Naive thymus-derived CD8-positive, alpha-beta T cell (primary cell): ENCODE measurements around the gene CAMK4. TPM values are rescaled to one million over a fixed set of nuclear protein-coding genes. Genes with fewer than 3 reads are reported as not detected.
"Not testable (repeated sequence)": the region's sequence is repeated elsewhere in the genome, so short reads cannot be mapped to it uniquely, and the experiment has no call there.

Experiments used
- ATAC-seq, 2 donors: fragments of 150-1000 bp; cut with Tn5 transposase in 1 of 2; sonication (Bioruptor Pico), chemical (Tn5 transposase) in 1 of 2; 1 replicate in 1 of 2; 2 replicates in 1 of 2; pipeline ENCODE4 v1.10.0; 2021; ENCODE audit warnings: mild to moderate bottlenecking in 2 of 2, moderate library complexity in 2 of 2
- POLR2A ChIA-PET: fragments of 350-600 bp; sonication (Branson Sonifier 250); formaldehyde crosslinking; loops from one replicate; lab custom pipeline; 2021; ENCODE audit warnings: antibody characterized with exemption; lab: Charles Lee
- DNase-seq, 10 donors: peaks; one replicate each; pipeline versions ENCODE4 v3.0.0 to v3.0.0-alpha.2; 2020 to 2022
- H3K27ac Mint-ChIP-seq, 10 donors: one replicate each; pipeline ENCODE4 v1.8.0; 2020 to 2022; ENCODE audit warnings: mild to moderate bottlenecking in 10 of 10, mixed read lengths in 10 of 10, moderate library complexity in 4 of 10, inconsistent platforms in 1 of 10
- H3K27me3 Mint-ChIP-seq, 5 donors: one replicate each; pipeline ENCODE4 v1.8.0; 2021 to 2022; ENCODE audit warnings: mixed read lengths in 5 of 5
- H3K36me3 Mint-ChIP-seq, 3 donors: one replicate each; pipeline ENCODE4 v1.8.0; 2020 to 2022; ENCODE audit warnings: mixed read lengths in 3 of 3, mild to moderate bottlenecking in 2 of 3, inconsistent platforms in 1 of 3
- H3K4me1 Mint-ChIP-seq, 4 donors: one replicate each; pipeline ENCODE4 v1.8.0; 2021 to 2022; ENCODE audit warnings: mixed read lengths in 4 of 4
- H3K4me3 Mint-ChIP-seq, 10 donors: one replicate each; pipeline ENCODE4 v1.8.0; 2020 to 2022; ENCODE audit warnings: mild to moderate bottlenecking in 10 of 10, mixed read lengths in 10 of 10, moderate library complexity in 6 of 10, inconsistent platforms in 1 of 10
- H3K9me3 Mint-ChIP-seq, 9 donors: one replicate each; pipeline ENCODE4 v1.8.0; 2020 to 2022; ENCODE audit warnings: mixed read lengths in 9 of 9, mild to moderate bottlenecking in 3 of 9, inconsistent platforms in 1 of 9, moderate library complexity in 1 of 9
- polyA plus RNA-seq, 3 donors: library from polyadenylated mRNA; unstranded; fragments of 300-500 nt; fragmentation: Illumina TruSeq; gene quantifications; one replicate each; pipeline ENCODE4 v1.2.3, GENCODE V29; 2021
- total RNA-seq, 8 experiments: library from RNA in 2 of 8; stranded (reverse) in 2 of 8; gene quantifications; one replicate each; pipeline ENCODE4 v1.2.3 and lab custom pipeline; 2021 to 2026

CAMK4 gene
- total and polyA plus RNA-seq, 5 experiments from 2014 or later = 93.3 to 307 (median 134) TPM

DNA sequence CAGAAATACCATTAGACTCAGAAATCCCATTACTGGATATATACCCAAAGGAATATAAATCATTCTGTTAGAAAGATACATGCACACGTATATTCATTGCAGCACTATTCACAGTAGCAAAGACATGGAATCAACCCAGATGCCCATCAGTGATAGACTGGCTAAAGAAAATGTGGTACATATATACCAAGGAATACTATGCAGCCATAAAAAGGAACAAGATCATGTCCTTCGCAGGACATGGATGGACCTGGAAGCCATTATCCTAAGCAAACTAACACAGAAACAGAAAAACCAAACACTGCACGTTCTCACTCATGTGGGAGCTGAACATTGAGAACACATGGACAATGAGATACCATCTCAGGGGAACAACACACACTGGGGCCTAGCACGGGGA is 33.4 kb downstream of the CAMK4 start:
- H3K9me3 Mint-ChIP-seq, ATAC-seq, H3K27me3 Mint-ChIP-seq, DNase-seq: not testable (repeated sequence)
- H3K27ac Mint-ChIP-seq = peak overlapping the region in 6 of 10 donors; percentile 47 to 77 (median 56)
- peaks cover 4 to 15% (median 15%) of the 10 kb centered on the region in 3 donors for H3K36me3 Mint-ChIP-seq
- POLR2A ChIA-PET = interaction anchor here (1.0 kb wide), 1 partner anchor 12 kb away, joined by 4 read pairs; no protein-coding TSS in a partner anchor
- H3K4me1 Mint-ChIP-seq = peaks cover 25 to 60% (median 52%) of the 10 kb centered on the region in 4 donors
- peak overlapping the region in 2 of 10 donors; percentile 19 to 26 for H3K4me3 Mint-ChIP-seq

DNA sequence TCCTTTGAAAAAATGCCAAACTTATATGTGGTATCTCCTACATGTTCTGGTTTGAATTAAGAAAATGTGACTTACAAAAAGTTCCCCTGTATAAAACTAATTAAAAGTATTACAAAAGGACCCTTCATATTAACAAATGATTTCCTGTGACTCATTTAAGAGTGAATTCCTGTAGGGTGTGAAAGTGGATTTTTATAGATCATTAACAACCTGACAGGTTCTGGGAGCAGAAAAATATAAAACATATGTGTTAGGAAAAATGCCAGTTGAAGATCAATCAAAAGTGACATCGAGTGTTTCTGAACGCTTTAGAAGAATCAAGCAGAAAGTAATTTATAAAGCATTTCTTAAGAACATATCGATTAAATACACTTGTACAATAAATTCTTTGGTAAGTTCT is 35.5 kb downstream of the CAMK4 start:
- peaks cover 12 to 28% (median 25%) of the 10 kb centered on the region in 3 donors for H3K36me3 Mint-ChIP-seq

DNA sequence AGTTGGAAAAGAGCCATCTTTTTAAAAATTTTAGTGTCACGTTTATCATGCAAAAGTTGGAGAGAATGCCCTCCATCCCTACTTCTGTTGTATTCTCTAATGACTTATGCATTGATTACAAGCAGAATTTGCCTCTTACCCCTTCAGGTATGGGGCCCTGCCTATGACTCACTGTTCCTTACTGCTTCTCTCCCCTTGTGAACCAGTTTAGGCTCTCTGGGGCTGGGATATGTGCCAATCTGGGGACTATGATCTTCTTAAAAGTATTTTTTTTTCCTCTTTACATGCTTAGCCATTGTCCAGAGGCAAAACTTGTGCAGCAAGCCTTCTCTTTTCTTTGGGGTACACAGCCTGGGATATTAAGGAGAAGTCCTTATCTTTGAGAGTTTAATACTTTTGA is 37.4 kb downstream of the CAMK4 start:
- H3K27me3 Mint-ChIP-seq = no peaks in the 10 kb centered on the region
- no peak overlapping the region for H3K4me3 Mint-ChIP-seq
- no peak for DNase-seq

More for the DNA sequence above, 35.5 kb downstream of the CAMK4 start:
- POLR2A ChIA-PET = no interaction called here
- Mint-ChIP-seq H3K9me3 (peaks cover 0 to 5% (median 0%) of the 10 kb centered on the region in 9 donors), H3K27ac (no peak overlapping the region), H3K4me1 (peaks cover 28 to 63% (median 45%) of the 10 kb centered on the region in 4 donors), H3K4me3 (no peak overlapping the region), H3K27me3 (no peaks in the 10 kb centered on the region)
- DNase-seq = no peak
- no peak for ATAC-seq

DNA sequence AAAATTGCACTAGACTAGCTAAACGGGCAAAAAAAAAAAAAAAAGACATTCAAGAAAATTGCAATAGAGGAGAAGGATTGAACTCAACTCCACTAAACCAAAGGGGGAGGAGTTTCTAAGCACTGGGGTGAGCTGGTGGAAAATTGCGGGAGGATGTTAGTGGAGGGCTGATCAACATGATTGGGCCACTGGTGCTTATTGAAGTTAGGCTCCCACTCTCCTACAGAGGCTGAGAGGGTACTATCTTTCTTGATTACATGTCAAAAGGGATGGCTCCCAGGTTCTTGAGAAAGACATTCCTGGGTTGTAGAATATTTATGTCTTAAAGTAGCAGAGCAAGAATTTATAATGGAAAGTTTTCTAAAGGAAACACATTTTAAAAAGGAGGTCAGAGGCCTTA is 38.0 kb downstream of the CAMK4 start:
- H3K27ac Mint-ChIP-seq = no peak overlapping the region
- no peak overlapping the region for H3K4me3 Mint-ChIP-seq
- ATAC-seq (peak; percentile 32 to 59), DNase-seq (peak in 1 of 10 donors; percentile 21)
- peaks cover 21 to 29% (median 29%) of the 10 kb centered on the region in 3 donors for H3K36me3 Mint-ChIP-seq
- peaks cover 16 to 62% (median 39%) of the 10 kb centered on the region in 4 donors for H3K4me1 Mint-ChIP-seq
- H3K9me3 Mint-ChIP-seq = peaks cover 0 to 5% (median 0%) of the 10 kb centered on the region in 9 donors
- POLR2A ChIA-PET = no interaction called here
- no peaks in the 10 kb centered on the region for H3K27me3 Mint-ChIP-seq

More for the DNA sequence above, 37.4 kb downstream of the CAMK4 start:
- H3K27ac Mint-ChIP-seq = no peak overlapping the region
- ATAC-seq = no peak
- POLR2A ChIA-PET = no interaction called here
- peaks cover 25 to 32% (median 31%) of the 10 kb centered on the region in 3 donors for H3K36me3 Mint-ChIP-seq
- peaks cover 16 to 63% (median 39%) of the 10 kb centered on the region in 4 donors for H3K4me1 Mint-ChIP-seq
- peaks cover 0 to 6% (median 0%) of the 10 kb centered on the region in 9 donors for H3K9me3 Mint-ChIP-seq

DNA sequence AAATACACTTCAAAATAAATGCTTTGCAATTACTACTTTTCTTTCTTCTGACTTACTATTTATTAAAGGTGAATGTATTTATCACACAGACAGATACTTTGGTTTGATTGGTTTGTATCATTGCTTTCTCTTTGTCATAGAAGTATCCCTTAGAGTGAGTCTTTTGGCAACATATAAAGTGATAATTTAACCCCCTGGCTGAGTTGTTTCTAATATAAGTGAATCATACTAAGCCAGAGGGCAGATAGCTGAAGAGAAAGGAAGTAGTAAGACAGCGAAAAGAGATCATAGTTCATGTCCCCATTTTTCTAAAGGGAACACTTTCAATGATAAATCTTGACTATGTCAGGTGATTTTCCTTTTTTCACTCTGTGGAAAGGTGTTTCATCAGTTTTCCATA is 38.6 kb downstream of the CAMK4 start:
- Mint-ChIP-seq H3K36me3 (peaks cover 21 to 29% (median 26%) of the 10 kb centered on the region in 3 donors), H3K27ac (peak overlapping the region in 5 of 10 donors; percentile 14 to 77 (median 60)), H3K9me3 (peaks cover 0 to 5% (median 0%) of the 10 kb centered on the region in 9 donors), H3K27me3 (no peaks in the 10 kb centered on the region), H3K4me3 (peak overlapping the region in 2 of 10 donors; percentile 17 to 27), H3K4me1 (peaks cover 16 to 60% (median 40%) of the 10 kb centered on the region in 4 donors)
- POLR2A ChIA-PET = interaction anchor here (1.0 kb wide), 1 partner anchor 35 kb away, joined by 3 read pairs; no protein-coding TSS in a partner anchor
- DNase-seq (no peak), ATAC-seq (no peak)

DNA sequence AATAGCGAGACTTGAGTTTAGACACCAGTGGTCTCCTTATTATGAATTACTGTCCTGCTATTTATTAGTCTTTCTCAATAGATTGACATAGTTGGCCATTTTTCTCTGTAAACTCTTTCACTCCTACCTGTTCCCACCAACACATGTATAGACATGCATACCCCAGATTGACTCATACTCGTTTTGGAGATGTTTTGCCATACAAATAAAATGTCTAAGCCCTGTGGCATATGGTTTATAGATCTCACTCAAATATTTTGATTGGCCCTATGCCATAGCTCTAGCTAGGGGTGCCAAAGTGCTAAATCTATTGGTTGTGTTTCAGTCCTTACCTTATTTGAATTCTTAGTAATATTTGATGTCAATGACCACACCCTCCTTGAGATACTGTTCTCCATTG is 42.3 kb downstream of the CAMK4 start:
- ATAC-seq (no peak), DNase-seq (no peak)
- Mint-ChIP-seq H3K9me3 (peaks cover 0 to 13% (median 4%) of the 10 kb centered on the region in 9 donors), H3K27me3 (no peaks in the 10 kb centered on the region), H3K36me3 (peaks cover 36 to 51% (median 49%) of the 10 kb centered on the region in 3 donors), H3K4me3 (no peak overlapping the region), H3K4me1 (peaks cover 39 to 80% (median 57%) of the 10 kb centered on the region in 4 donors), H3K27ac (peak overlapping the region in 3 of 10 donors; percentile 32 to 84 (median 74))
- POLR2A ChIA-PET = interaction anchor here (1.1 to 1.5 kb wide), 2 partner anchors 13 to 42 kb away, joined by 3 to 4 read pairs; no protein-coding TSS in a partner anchor

DNA sequence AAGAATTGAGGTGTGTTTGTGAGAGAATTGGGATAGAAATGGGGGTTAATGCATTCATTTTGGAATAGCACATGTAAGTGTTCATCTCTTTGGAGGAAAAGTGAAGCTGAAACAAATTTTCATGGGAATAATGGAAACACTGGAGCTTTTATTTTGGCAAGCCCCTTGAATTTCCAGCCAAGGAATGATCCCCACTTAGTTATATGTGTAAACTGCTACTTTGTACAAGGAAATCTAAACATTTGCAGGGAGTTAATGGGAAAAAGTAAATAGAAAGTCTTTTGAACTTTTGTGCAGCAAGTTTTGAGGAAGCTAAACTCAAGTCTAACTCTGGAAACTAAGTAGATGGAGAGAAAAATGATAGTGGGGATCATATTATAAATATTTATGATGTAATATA is 44.1 kb downstream of the CAMK4 start:
- Mint-ChIP-seq H3K4me3 (peak overlapping the region in 1 of 10 donors; percentile 18), H3K27me3 (no peaks in the 10 kb centered on the region), H3K36me3 (peaks cover 36 to 52% (median 50%) of the 10 kb centered on the region in 3 donors), H3K4me1 (peaks cover 44 to 85% (median 64%) of the 10 kb centered on the region in 4 donors), H3K9me3 (peaks cover 0 to 13% (median 4%) of the 10 kb centered on the region in 9 donors), H3K27ac (peak overlapping the region in 5 of 10 donors; percentile 12 to 63 (median 43))
- POLR2A ChIA-PET = no interaction called here
- DNase-seq (no peak), ATAC-seq (no peak)

DNA sequence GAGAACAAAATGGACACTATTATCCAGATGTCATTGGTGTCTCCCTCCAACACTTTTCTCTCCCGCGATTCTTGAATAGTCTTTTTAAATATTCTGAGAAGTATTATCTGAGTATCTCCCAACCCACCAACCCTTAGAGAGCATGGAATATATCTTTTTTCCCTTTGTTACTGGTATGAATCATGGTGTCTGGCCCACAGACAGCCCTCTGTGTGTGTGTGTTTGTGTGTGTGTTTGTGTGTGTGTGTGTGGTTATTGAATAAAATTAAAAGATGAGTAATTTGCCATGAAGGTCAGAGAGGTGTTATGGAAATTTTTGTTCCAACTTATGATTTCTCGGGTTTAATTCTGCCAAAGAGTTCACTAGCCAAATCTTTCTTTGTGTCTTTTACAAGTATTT is 47.7 kb downstream of the CAMK4 start:
- Mint-ChIP-seq H3K27ac (peak overlapping the region in 8 of 10 donors; percentile 3 to 76 (median 45)), H3K4me1 (peaks cover 36 to 74% (median 73%) of the 10 kb centered on the region in 4 donors), H3K27me3 (no peaks in the 10 kb centered on the region), H3K9me3 (peaks cover 0 to 13% (median 3%) of the 10 kb centered on the region in 9 donors), H3K36me3 (peaks cover 15 to 36% (median 34%) of the 10 kb centered on the region in 3 donors), H3K4me3 (no peak overlapping the region)
- ATAC-seq (no peak), DNase-seq (no peak)
- POLR2A ChIA-PET = no interaction called here

DNA sequence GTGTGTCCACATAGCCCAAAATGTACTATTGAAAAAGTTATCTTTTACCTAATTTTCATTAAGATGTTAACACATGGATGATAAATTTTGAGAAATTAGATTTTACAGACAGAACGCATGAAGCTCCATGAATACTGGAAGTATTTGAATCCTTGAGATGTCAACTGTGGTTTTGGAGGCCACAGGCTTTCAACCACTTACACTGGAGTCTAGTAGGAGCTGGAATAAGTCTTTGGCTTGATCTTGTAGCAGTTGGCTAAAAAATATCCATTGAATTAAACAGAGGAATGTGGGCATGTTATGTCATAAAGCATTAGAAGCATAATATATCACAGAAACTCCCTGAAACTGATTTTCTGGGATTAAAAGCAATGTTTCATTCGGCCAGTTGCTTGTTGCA is 52.9 kb downstream of the CAMK4 start:
- Mint-ChIP-seq H3K36me3 (peaks cover 0 to 5% (median 0%) of the 10 kb centered on the region in 3 donors), H3K9me3 (no peaks in the 10 kb centered on the region), H3K4me3 (peak overlapping the region in 3 of 10 donors; percentile 0 to 31 (median 24)), H3K27ac (peak overlapping the region in 9 of 10 donors; percentile 24 to 83 (median 63)), H3K27me3 (no peaks in the 10 kb centered on the region), H3K4me1 (peaks cover 23 to 73% (median 65%) of the 10 kb centered on the region in 4 donors)
- POLR2A ChIA-PET = interaction anchor here (1.6 kb wide), 1 partner anchor 53 kb away, joined by 9 read pairs; the partner anchor contains the start of gene CAMK4
- ATAC-seq (no peak), DNase-seq (no peak)

DNA sequence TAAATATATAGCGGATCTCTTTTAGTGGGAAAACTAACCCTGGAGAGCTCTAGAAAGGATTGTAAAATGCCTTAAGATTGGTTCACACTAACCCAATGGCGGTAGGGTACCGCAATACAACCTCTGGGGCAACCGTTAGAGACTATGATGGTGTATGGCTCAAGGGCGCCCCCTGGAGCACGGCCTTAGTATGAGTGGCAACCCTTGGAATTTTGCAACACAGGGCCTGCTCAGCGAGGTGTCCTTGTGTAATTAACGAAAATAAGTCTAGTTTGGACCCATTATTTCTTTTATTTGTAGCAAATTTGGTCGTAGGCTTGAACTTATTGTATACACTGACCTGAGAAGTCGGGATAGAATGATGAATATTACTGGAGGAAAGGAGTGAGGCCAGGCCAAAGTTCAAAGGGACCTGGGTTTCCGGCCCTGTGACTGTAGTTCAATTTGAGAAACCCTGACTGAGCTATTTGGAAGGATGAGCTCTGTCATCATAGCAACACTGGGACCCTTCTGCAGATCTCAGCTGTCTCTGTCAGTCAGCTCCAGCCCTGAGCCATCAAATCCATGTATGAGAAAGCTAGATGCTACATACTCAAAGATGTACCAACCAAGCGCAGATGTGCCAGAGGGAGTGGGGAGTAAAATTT is 54.8 kb downstream of the CAMK4 start:
- no peaks in the 10 kb centered on the region for H3K9me3 Mint-ChIP-seq
- no peaks in the 10 kb centered on the region for H3K27me3 Mint-ChIP-seq
- H3K27ac Mint-ChIP-seq = peak overlapping the region; percentile 51 to 96 (median 76)
- POLR2A ChIA-PET = interaction anchor here (0.5 to 1.9 kb wide), 8 partner anchors 12 to 858 kb away, joined by 3 to 18 read pairs (median 4); partner anchors contain the start of gene CAMK4
- ATAC-seq = peak; percentile 97 to 98
- H3K4me1 Mint-ChIP-seq = peaks cover 24 to 82% (median 74%) of the 10 kb centered on the region in 4 donors
- H3K4me3 Mint-ChIP-seq = peak overlapping the region in 9 of 10 donors; percentile 22 to 79 (median 69)
- DNase-seq = peak; percentile 74 to 89 (median 84)
- peaks cover 0 to 3% (median 0%) of the 10 kb centered on the region in 3 donors for H3K36me3 Mint-ChIP-seq

DNA sequence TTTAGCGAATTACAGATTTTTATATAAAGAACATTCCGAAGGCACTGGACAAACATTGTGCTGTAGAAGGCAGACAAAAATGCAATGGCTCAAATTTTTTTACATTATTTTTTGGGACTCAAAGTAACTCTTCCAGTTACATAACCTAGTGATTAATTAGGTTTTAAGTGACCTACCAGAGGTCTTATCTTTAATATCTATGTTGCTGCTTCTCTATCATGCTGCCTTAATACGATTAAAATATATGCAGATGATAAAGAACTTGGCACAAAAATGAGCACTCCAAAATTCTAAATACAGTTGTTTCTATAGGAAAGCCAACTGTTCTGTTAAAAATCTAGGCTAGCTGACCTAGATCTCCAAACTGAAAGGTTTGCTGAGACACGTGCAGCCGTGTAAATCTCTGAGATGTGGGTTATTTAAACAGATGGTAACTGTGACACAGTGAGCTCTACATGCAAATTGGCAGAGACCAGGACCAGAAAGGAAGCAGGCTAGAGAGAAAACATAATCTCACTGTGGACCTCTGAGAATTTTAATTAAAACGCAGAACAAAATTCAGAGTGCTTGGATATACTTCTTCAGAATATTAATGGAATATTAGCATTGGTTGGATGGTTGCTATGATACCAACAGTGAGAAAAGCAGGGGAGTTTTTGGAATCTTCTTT is 56.2 kb downstream of the CAMK4 start:
- H3K4me1 Mint-ChIP-seq = peaks cover 25 to 84% (median 76%) of the 10 kb centered on the region in 4 donors
- H3K36me3 Mint-ChIP-seq = peaks cover 0 to 5% (median 0%) of the 10 kb centered on the region in 3 donors
- DNase-seq (no peak), ATAC-seq (no peak)
- POLR2A ChIA-PET = interaction anchor here (1.0 to 1.2 kb wide), 2 partner anchors 8 to 80 kb away, joined by 3 to 4 read pairs; no protein-coding TSS in a partner anchor
- H3K4me3 Mint-ChIP-seq = no peak overlapping the region
- no peaks in the 10 kb centered on the region for H3K27me3 Mint-ChIP-seq
- peak overlapping the region in 4 of 10 donors; percentile 24 to 72 (median 32) for H3K27ac Mint-ChIP-seq
- no peaks in the 10 kb centered on the region for H3K9me3 Mint-ChIP-seq

DNA sequence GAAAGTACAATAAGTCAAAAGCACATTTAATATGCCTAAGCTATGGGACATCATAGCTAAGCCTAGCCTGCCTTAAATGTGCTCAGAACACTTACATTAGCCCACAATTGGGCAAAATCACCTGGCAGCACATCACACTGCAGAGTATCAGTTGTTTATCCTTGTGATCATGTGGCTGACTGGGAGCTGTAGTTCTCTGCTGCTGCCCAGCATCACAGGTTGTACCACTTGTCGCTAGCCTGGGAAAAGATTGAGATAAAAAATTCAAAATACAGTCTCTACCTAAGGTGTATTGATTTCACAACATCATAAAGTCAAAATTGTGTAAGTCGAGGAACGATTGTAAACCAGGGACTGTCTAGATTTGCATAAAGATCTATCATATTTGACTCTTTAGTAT is 58.6 kb downstream of the CAMK4 start:
- POLR2A ChIA-PET = no interaction called here
- Mint-ChIP-seq H3K27me3 (no peaks in the 10 kb centered on the region), H3K4me3 (peak overlapping the region in 2 of 10 donors; percentile 11 to 22), H3K27ac (peak overlapping the region in 5 of 10 donors; percentile 19 to 87 (median 53)), H3K36me3 (peaks cover 0 to 8% (median 0%) of the 10 kb centered on the region in 3 donors), H3K4me1 (peaks cover 25 to 84% (median 79%) of the 10 kb centered on the region in 4 donors), H3K9me3 (no peaks in the 10 kb centered on the region)
- no peak for DNase-seq
- ATAC-seq = no peak
